ENCODE results near the gene TLR10. TPM values are rescaled to one million over a fixed set of nuclear protein-coding genes. Genes with fewer than 3 reads are reported as not detected.

The TLR10 gene
- total RNA-seq, 1 experiment from 2014 or later: not detected

DNA sequence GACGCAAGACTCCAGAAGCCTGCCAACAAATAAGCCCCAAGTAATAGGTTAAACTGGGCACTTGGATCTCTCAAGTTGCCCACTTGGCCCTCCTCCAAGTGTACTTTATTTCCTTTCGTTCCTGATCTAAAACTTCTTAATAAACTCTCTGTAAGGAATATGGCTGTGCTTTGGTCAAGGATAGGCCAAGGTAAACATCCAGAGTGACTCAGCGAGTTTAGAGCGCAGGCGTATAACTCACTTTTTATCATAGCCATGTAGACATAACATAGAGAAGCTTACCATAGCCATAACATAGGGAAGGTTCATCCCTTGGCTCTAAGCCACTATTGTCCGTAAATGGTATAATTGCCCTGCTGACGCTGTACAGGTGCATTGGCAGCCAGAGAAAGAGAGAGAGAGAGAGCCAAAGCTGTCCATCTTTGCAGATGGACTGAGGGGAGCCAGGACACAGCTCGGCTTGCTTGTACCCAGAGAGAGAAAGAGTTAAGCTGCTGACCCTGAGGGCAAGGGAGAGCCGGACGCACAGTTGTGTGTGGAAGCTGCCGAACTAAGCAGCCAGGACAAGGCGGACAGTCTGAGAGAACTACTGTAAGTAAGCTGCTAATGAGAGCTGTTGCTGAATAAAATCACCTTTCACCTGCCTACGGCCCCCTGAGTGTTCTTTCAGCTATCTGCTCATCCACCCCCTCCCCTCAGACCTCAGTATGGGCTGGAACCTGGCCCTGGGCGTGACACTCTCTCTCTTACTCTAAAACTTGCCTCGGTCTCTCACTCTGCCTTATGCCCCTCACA is 20.0 kb upstream of the TLR10 start:
- Histone ChIP-seq H3K9me2 (ENCODE audit: insufficient read depth) (no peaks in the 10 kb centered on the region), H3K36me3 (ENCODE audit: low read depth) (no peaks in the 10 kb centered on the region), H3K4me1 (replicated peaks; ENCODE audit: insufficient read depth) (no peaks in the 10 kb centered on the region), H3K4me3 (no peak overlapping the region), H3K79me2 (ENCODE audit: low read depth) (no peaks in the 10 kb centered on the region), H3K27ac (no peak overlapping the region), H2AFZ (no peak overlapping the region), H3K27me3 (ENCODE audit: insufficient read depth, low read depth) (no peaks in the 10 kb centered on the region), H4K20me1 (ENCODE audit: insufficient read depth) (no peaks in the 10 kb centered on the region), H3K4me2 (no peak overlapping the region), H3F3A (ENCODE audit: insufficient read depth, low read depth) (no peaks in the 10 kb centered on the region; the same call in 1 of the 2 replicates), H3K9me3 (ENCODE audit: insufficient read depth, low read depth) (no peaks in the 10 kb centered on the region)
- no peak for TF ChIP-seq EZH2 (IDR thresholded peaks at IDR 0.05; ENCODE audit: low read depth)
- TF ChIP-seq, protein P1, sequence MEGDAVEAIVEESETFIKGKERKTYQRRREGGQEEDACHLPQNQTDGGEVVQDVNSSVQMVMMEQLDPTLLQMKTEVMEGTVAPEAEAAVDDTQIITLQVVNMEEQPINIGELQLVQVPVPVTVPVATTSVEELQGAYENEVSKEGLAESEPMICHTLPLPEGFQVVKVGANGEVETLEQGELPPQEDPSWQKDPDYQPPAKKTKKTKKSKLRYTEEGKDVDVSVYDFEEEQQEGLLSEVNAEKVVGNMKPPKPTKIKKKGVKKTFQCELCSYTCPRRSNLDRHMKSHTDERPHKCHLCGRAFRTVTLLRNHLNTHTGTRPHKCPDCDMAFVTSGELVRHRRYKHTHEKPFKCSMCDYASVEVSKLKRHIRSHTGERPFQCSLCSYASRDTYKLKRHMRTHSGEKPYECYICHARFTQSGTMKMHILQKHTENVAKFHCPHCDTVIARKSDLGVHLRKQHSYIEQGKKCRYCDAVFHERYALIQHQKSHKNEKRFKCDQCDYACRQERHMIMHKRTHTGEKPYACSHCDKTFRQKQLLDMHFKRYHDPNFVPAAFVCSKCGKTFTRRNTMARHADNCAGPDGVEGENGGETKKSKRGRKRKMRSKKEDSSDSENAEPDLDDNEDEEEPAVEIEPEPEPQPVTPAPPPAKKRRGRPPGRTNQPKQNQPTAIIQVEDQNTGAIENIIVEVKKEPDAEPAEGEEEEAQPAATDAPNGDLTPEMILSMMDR (conservative IDR thresholded peaks at IDR 0.05): no peak
- intact Hi-C loops (cut with micrococcal nuclease; ENCODE audit: unreplicated experiment): loop anchor here (5.0 kb wide), 1 partner anchor 55 kb away; the partner anchor contains the start of gene TLR6
- ChIA-PET POLR2A (ENCODE audit: unreplicated experiment) (no interaction called here), CTCF (no interaction called here)
- DNase-seq: no peak
- BruUV-seq (replicated peaks): no TSS peak

DNA sequence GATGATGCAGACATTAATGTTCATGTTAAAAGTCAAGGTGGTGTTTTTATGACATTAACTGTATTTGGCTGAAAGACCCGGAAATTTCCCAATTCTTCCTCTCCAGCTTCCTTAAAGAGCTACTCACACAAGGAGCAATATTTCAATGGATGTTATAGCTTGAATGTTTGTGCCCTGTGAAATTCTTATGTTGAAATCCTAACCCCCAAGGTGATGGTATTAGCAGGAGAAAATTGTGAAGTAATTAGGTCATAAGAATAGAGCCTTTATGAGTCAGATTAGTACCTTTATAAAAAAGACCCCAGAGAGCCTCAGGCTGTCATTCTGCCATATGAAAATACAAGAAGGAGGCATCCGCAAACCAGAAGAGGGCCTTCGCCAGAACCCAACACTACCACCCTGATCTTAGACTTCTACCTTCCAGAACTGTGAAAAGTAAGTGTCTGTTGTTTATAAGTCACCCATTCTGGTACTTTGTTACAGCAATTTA is 18.2 kb upstream of the TLR10 start:
- POLR2A ChIA-PET (ENCODE audit: unreplicated experiment): no interaction called here
- no peak for TF ChIP-seq EZH2 (IDR thresholded peaks at IDR 0.05; ENCODE audit: low read depth)
- TF ChIP-seq, protein P1 (conservative IDR thresholded peaks at IDR 0.05): no peak
- Histone ChIP-seq H3F3A (ENCODE audit: insufficient read depth, low read depth) (no peaks in the 10 kb centered on the region; the same call in 1 of the 2 replicates), H4K20me1 (ENCODE audit: insufficient read depth) (no peaks in the 10 kb centered on the region), H3K79me2 (ENCODE audit: low read depth) (no peaks in the 10 kb centered on the region), H3K4me1 (replicated peaks; ENCODE audit: insufficient read depth) (no peaks in the 10 kb centered on the region), H3K27me3 (ENCODE audit: insufficient read depth, low read depth) (no peaks in the 10 kb centered on the region), H2AFZ (no peak overlapping the region), H3K9me2 (ENCODE audit: insufficient read depth) (no peaks in the 10 kb centered on the region), H3K27ac (no peak overlapping the region), H3K4me2 (no peak overlapping the region), H3K9me3 (ENCODE audit: insufficient read depth, low read depth) (no peaks in the 10 kb centered on the region), H3K4me3 (no peak overlapping the region), H3K36me3 (ENCODE audit: low read depth) (no peaks in the 10 kb centered on the region)
- DNase-seq: no peak
- BruUV-seq (replicated peaks): no TSS peak
- intact Hi-C loops (cut with micrococcal nuclease; ENCODE audit: unreplicated experiment): loop anchor here (5.0 kb wide), 1 partner anchor 56 kb away; the partner anchor contains the start of gene TLR6
- CTCF ChIA-PET: no interaction called here

DNA sequence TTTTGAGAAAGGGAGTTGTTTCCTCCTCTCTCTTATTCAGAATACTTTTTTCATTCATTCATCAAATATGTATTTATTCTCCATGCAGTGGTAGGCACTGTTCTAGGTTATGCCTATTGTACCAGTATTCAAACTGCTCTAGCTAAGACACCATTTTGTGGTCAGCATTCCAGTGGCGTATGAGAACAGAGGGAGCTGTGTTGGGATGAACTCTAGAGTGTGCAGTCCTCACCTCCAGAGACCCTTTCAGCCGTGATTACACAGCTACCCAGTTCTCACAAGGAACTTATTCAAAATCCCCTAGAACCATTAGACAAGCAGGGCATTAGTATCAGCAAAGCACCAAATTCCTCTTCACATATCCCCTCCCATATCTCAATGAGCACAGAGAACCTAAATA is 17.6 kb upstream of the TLR10 start:
- no TSS peak for BruUV-seq (replicated peaks)
- H3K9me2 ChIP-seq (ENCODE audit: insufficient read depth): no peaks in the 10 kb centered on the region
- H3K4me1 ChIP-seq (replicated peaks; ENCODE audit: insufficient read depth): no peaks in the 10 kb centered on the region
- H3K27me3 ChIP-seq (ENCODE audit: insufficient read depth, low read depth): no peaks in the 10 kb centered on the region
- H3K9me3 ChIP-seq (ENCODE audit: insufficient read depth, low read depth): no peaks in the 10 kb centered on the region
- H3K4me3 ChIP-seq: no peak overlapping the region
- no peak overlapping the region for H3K4me2 ChIP-seq
- H4K20me1 ChIP-seq (ENCODE audit: insufficient read depth): no peaks in the 10 kb centered on the region
- no peak overlapping the region for H2AFZ ChIP-seq
- TF ChIP-seq EZH2 (IDR thresholded peaks at IDR 0.05; ENCODE audit: low read depth): no peak
- TF ChIP-seq, protein P1 (conservative IDR thresholded peaks at IDR 0.05): no peak
- no peak overlapping the region for H3K27ac ChIP-seq
- POLR2A ChIA-PET (ENCODE audit: unreplicated experiment): no interaction called here
- CTCF ChIA-PET: no interaction called here
- intact Hi-C loops (cut with micrococcal nuclease; ENCODE audit: unreplicated experiment): loop anchor here (5.0 kb wide), 1 partner anchor 57 kb away; the partner anchor contains the start of gene TLR6
- H3K36me3 ChIP-seq (ENCODE audit: low read depth): no peaks in the 10 kb centered on the region
- H3F3A ChIP-seq (ENCODE audit: insufficient read depth, low read depth): no peaks in the 10 kb centered on the region; the same call in 1 of the 2 replicates
- DNase-seq: no peak
- no peaks in the 10 kb centered on the region for H3K79me2 ChIP-seq (ENCODE audit: low read depth)
